HUDEP-2 (cell line): ENCODE results near the gene WFS1.

Experiments
- DNase-seq, 76 experiments: peaks; one replicate each; lab custom pipeline; 2025; ENCODE audit not compliant: unreplicated experiment in 76 of 76; lab: John Stamatoyannopoulos, UW

The WFS1 gene

DNA sequence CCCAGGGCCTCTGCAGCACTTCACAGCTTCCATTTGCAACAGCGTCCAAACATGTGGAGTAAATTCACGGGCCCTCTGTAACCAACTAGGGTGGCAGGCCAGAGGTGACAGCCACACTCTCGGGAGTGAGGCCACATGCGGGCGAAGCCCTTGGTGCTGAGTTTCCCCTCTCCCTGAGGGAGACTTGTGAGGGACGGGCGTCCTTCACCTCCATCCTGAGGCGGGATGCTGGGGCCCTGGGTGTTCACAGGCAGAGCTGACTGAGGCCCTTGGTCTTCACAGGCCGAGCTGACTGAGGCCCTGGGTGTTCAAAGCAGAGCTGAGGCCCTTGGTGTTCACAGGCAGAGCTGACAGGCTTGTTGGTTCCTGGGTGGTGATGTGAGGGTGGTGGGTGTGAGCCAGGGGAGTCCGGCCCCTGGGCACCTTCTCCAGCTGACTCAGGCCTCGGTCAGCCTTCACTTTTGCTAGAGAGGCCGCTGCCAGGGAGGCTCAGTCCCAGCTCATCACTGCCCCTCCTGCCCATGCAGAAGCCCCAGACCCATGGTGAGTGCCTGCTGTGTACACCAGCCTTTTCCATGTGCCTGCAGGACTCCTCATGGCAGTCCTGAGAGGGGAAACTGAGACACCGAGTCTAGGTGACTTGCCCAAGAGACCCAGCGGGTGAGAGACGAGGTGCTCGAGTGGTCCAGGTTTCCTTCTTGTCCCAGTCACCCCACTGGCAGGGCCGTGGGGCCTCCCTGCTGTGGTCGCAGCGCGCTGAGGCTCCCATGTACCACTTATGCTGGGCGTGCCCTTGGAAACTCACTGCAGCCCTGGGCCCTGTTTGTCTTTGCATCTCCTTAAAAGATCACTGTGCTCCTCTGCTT lies 8.5 kb downstream of the WFS1 start:
- DNase-seq, result no peak

DNA sequence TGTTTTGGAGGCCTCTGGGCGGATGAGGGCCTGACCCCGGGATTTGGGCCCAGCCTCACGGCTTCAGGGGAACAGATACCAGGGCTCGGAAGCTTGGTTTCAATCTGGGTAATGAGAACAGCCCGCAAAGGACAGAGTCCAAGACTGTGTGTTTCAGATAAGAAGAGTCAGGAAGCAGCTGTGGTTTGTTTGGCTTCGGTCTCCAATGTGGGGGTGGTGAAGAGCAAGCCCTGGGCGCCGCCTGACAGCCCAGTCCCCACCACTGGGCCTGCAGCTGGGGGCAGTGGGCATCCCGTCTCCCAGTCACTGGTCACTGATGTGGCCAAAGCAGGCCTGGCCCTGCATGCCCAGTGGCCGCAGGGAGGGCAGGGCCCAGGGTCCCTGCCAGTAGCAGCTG lies 9.1 kb downstream of the WFS1 start:
- DNase-seq, result peak in 58 of 76 experiments; percentile 1 to 77 (median 27)

DNA sequence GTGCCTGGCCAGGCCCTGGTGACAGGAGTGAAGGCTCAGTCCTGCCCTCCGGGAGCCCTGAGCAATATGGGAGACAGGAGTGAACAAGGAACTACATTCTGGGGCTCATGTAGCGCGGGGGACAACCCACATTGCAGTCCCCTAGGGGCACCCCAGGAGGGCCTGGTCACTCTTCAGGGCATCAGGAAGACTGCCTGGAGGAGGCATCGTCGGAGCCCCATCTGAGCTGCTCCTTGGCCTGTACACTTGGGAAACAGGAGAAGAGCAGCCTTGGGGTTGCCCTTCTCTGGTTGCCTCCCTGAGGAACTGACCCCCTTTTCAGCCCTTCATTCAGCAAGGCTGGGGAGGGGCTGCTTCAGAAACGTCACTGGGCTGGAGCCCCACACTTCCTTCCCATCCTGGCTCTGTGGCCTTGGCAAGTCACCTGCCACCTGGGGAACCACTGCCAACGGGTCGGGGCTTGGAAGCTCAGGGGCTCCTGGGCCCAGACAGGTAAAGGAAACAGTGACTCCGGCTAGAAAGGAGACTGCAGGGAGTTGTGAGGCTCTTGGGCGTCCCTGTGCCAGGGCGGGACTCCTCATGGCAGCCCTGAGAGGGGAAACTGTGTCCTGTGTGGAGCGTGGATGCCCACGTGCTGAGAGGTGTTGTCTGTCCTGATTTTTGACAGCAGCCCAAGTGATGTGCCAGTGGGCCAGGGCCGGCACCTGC lies 10.1 kb downstream of the WFS1 start:
- DNase-seq, result no peak

DNA sequence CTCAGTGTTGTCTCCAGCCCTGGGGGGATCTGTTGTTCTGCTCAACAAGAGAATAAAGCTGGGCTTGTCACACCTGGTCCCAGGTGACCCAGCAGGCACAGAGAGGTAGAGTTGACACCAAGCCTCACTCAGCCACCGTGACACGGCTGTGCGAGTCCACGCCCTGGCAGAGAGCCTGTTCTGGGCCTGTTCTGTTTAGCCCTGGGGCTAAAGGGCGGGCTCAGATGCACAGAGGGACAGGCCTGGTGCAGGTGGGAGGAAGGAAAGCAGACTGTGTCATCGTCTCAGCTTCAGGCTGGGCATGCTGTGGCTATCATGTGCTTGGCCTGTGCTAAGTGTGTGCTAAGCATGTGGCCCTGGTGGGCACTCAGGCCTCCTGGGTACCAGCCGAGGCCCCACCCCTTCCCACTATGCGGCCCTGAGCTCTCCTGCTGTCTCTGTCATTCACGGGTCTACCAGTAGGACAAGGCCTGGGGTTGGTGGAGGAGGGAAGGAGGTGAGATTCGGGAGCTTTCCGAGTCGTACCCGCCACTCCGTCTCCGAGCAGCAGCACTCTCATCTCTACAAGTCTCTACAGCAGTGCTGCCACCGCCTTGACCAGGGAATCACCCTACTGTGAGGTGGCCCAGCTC lies 10.8 kb downstream of the WFS1 start:
- DNase-seq, result peak in 2 of 76 experiments; percentile 7 to 24

DNA sequence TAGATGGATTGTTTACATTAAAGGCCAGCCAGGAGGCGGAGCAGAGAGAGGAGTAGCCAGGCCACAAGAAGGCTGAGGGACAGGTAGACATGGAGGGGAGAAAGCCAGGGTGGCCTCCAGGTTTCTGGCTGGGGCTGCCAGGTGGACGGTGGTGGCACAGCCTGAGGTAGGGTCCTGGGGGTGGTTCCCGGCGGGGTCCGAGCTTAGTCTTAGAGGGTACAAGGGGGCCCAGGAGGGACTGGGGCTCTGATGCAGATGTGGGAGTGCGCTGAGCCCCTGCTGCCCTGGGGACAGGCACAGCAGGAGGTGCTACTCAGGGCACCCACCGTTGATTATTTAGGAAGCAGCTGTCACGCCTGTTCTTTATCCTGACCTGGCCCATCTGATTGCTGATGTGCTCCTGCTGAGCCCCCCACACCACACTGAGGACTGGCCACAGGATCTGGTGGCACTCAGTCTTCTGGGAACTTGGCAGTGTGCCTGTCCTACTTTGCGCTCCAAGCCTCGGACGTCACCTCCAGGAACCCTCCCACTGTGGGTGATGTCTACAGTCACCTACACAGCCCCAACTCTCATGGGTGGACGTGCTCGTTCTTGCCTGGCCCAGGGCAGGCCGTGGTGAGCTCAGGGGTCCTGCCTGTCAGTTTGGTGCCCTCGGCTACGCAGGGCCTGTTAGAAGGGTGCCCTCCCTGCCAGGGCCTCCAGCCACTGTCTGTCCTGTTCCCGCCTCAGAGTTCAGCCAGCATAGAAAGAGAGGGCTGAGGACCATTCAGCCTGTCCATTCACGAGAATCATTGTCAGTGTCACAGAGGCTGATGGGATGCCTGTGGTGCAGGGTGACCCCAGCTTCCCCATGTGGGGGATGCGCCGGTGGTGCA lies 12.0 kb downstream of the WFS1 start:
- DNase-seq, result no peak

DNA sequence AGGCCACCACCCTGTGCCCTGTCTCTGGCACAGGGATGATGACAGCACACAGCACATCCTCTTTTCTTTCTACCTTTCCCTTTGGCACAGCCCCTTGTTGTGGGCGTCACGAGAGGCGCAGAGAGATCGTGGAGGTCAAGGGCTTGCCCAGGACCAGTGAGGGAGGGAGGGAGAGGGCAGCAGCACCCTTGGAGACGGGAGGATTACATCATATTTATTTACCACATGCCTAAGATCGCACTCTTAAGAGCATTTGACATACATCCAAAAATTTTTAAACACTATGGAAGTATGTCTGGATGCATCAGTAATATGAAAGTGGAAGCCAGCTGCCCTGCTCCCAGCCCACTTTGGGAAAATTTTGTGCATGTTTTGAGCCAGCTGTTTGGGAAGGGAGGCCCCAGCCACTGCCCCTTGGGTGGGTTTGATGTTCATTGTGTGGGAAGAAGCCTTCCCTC lies 12.7 kb downstream of the WFS1 start:
- no peak for DNase-seq

DNA sequence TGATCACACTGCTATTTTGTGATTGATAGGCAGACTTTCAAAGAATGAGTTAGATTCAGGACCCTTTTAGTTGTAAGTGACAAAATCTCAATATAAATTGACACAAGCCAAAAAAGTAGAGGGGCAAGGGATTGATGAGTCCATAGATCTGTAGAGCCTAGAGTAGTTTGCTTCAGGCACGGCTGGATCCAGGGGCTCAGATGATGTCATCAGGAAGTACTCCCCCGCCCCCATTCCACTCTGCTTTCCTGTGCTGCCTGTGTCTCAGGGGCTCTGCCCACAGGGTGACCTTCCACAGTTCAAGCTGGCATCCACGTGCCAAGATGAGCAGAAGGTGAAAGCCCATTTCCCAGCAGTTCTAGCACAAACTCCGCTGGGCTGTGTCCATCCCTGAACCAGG lies 13.6 kb downstream of the WFS1 start:
- no peak for DNase-seq

DNA sequence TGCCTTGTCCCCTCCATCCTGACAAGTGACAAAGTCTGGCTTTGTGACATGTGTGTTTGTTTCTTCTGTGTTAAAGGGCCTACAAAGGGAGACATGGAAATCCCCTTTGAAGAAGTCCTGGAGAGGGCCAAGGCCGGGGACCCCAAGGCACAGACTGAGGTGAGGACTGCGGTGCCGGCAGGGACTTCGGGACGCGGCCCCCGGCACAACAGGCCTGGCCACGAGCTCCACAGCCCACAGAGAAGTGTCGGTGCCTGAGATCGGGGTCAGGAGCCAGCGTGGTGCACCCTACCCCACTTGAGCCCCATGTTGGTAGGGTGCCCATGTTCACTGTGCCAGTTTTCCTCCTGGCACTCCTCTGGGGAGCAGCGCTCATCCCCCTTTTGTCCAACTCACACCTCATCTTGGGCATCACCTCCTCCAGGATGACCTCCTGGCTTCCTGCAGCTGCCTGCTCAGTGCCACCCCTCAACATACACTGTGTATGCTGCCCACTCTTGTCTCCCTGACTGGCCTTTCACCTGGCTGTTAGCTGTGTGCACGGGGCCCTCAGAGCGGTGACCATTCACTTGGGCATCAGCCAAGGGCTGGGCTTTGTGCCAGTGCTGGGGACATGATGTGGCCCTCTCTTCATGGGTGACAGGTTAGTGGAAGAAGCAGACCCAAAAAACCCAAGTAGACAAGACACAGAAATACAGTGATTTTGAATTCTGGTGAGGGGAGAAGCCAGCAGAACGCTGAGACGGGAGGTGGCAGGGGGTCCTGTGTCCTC lies 17.6 kb downstream of the WFS1 start:
- no peak for DNase-seq

DNA sequence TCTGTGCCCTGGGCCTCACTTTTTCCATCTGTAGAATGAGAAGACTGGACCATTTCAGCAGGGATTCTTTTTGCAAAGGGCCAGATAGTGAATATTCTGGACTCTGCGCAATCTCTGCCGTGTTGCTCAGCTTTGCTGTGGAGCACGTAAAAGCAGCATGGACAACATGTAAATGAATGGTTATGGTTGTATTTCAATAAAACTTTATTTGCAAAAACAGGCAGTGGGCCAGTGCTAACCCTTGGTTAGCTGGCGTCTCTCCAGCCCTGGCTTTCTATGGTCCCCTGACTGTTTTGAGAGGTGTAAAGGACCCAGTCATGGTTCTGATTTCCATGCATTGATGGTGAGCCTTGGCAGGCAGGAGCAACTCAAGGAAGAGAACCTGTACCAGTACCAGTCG lies 18.7 kb downstream of the WFS1 start:
- no peak for DNase-seq

DNA sequence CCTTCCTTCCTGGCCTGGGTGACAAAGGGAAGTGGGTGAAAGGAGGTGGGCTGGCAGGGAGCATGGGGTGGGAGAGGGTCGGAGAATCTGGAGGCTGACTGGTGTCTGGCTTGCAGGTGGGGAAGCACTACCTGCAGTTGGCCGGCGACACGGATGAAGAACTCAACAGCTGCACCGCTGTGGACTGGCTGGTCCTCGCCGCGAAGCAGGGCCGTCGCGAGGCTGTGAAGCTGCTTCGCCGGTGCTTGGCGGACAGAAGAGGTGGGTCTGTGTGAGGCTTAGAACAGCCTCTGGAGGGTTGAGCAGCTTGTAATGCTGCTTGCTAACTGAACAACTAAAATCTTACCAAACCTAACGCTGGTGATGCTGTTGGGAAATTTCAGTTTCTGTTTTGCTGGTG lies 19.2 kb downstream of the WFS1 start:
- DNase-seq, result no peak

DNA sequence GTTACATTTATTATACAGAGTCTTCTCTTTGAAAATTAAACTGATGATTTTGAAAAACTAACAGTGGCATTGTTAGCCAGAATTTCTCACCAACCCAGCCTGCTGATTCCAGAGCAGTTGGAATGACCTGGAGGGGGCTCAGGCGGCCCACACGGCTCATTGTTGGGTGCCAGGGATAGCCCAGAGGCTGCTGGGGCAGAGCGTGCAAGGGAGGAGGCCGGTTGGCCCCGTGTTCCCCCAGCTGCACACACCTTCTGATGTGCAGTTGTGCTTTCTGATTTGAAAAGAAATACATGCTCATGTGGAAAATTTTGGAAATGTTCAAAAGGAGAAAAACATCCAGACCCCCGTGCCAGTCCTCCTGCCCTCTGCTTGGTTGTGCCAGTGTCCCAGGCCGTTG lies 20.6 kb downstream of the WFS1 start:
- no peak for DNase-seq

DNA sequence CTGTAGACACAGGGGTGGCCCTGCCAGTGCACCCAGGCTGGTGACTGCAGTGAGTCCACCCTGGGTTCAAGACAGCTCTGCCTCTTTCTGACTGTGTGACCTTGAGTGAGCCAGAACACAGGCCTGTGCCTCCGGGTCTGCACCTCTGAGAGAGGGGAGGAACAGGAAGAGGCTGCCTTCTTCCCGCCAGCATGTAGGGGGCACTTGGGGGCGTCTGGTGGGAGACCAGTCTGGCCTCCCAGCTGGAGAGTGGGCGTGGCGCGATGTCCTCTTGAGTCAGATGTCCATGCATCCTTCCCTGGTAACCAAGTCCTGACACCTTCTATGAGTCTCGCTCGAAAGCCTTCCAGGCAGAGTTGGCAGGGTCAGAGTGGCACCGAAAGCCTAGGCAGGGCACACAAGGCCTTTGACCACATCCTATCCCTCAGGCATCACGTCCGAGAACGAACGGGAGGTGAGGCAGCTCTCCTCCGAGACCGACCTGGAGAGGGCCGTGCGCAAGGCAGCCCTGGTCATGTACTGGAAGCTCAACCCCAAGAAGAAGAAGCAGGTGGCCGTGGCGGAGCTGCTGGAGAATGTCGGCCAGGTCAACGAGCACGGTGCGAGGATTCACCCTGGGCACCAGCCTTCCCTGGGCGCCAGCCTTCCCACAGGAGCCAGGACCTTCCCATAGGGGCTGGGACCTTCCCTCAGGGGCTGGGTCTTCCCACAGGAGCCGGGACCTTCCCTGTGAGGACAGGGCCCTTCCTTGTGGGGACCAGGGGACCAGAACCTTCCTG lies 21.3 kb downstream of the WFS1 start:
- DNase-seq, result no peak

DNA sequence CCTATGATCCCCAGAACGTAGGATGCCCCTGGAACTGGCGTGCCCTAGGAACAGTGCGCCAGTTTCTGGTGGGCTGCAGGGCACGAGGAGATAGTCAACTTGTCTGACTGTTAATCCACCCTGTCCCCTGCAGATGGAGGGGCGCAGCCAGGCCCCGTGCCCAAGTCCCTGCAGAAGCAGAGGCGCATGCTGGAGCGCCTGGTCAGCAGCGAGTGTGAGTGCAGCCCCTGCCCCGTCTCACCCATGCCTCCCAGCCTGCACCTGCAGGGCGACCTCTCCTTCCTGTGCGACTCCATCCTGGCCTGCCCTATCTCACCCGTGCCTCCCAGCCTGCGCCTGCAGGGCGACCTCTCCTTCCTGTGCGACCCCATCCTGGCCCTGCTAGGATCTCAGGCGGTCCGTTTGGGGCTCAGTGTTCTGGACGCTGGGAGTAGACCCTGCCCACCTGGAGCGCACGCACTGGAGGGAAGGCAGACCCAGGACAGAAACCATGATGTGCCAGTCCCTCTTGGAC lies 22.2 kb downstream of the WFS1 start:
- no peak for DNase-seq

DNA sequence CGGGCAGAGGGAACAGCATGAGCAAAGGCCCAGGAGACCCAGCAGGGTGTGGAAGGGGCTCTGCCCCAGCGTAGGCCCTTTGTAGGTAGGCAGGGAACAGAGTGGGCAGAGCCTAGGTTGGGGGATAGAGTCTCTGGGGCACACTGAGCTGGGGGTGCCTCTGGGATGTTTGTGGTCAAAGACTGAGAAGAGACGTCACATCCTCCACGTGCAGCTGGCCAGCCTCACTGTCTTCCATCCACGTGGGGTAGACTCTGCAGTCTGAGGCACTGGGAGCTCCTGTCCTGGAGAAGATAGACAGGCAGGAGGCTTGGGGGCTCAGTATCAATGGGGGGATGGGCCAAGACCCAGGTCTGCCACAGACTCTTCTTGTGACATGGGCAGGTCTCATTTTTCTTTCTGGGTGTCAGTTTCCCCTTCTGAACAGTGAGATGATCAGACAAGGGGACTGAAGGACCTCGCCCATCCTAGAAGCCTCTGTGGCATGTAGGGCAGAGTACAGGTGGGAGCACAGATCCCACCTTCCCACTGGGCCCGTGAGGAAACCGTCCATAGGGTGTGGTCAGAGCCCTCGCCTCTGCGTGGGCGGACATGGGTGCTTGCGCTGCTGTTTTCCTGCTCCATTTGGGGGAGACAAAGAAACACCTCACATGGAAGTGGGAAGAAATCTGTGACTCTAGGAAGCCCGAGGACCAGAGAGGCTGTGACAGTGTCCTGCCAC lies 22.9 kb downstream of the WFS1 start:
- no peak for DNase-seq

DNA sequence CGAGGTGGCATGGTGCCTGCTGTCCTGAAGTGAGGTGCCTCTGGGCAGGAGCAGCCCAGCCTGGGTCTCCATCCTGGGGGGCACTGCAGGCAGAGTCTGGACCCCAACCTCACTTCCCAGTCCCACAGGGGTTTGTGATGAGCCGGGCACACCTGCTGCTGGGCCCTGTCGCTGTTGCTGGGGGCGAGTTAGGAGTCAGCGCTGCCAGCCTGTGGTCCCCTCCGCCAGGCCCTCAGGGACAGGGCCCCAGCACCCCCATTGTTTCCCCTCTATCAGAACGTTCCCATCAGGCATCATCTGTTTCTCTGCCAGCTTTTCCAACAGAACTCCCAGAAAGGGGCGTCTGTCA lies 23.4 kb downstream of the WFS1 start:
- DNase-seq, result no peak

DNA sequence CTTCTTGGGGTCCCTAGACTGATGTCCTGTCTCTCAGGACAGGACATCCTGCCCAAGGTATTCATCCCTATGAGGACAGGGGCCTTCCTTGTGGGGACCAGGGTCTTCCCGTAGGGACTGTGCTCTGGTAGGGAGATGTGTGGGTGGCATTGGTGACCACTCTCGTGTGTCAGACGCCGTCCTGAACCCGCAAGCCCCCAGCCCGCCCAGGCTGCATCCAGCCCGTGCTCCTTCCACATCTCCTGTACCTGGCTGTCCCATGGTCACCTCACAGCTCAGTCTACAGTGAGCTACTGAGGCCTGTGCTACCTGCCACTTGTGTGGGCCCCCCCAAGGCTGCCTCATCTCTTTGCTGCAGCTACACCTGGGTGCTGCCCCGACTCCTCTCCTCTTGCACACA lies 24.0 kb downstream of the WFS1 start:
- DNase-seq, result no peak

DNA sequence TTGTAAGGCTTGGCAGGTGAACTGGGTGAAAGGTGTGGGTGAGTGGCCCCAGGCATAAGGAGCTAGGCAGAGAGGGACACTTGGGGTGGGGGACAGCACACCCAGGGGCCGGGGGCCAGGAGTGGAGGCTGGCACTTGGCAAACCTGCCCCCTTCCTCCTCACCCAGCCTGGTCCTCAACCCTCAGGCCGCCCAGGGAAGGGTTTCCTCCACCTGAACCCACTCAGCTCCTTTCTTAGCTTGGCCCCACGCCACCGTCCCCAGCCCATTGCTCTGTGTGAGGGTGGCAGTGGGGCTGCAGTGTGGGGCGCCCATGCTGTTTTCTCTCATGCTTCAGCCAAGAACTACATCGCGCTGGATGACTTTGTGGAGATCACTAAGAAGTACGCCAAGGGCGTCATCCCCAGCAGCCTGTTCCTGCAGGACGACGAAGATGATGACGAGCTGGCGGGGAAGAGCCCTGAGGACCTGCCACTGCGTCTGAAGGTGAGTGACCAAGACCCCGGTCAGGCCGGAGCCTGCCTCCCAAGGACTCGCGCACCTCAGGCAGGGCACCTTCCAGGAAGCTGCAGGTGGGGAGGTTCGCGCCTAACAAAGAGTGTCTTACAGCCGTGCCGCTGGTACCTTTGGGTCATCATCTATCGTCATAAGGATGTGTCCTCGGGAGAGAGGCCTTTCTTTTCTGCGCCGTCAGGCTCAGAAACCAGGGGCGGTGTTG lies 25.2 kb downstream of the WFS1 start:
- DNase-seq, result no peak

DNA sequence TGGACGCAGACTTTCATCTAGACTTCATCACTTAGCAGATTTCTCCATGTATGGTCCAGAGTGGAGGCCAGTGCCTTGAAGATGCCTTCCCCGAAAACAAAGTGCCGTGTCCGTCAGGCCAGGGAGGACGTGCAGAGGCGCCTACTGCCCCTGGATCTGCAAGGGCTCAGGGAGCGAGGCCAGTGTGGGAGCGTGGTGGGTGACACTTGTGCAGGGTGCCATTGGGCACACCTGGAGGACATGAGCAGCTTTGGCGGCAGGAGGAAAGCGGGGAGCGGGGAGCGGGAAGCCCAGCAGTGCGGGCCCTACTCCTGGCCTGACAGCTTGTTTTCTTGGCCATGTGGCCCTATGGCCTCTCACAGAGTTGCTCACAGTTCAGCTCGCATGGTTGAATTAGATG lies 25.8 kb downstream of the WFS1 start:
- no peak for DNase-seq
